ENCODE data around the gene ADGRB3.
"Not testable (repeated sequence)": the region's sequence is repeated elsewhere in the genome, so short reads cannot be mapped to it uniquely, and the experiment has no call there.

ADGRB3 gene

DNA sequence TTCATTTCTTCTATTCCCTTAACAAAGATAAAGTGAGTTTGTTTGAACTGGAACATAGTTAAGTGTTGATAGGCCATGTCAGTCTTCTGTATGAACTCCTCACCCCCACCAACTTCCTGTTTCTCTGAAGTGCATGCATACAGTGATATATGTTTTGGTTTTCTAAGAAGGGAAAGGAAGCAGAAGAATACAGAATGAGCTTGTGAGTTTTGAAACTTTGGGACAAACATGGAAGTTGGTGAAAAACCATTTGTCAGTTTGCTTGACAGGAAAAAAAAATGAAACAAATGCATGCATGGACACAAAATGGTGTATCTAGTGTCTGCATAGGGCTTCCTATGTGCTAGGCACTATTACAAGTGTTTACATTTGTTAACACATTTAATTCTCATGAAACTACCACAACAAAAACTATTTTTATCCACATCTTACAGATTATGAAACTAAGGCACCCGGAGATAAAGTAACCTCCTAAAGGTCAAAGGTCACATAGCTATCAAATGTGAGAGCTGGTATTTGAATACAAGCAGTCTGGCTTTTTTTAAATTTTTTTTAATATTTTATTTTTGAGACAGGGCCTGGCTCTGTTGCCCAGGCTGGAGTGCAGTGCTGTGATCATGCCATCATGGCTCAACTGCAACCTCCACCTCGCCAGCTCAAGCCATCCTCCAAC is 105.9 kb downstream of the ADGRB3 start:
- no peak for DNase-seq (ENCODE audit: low read depth)

DNA sequence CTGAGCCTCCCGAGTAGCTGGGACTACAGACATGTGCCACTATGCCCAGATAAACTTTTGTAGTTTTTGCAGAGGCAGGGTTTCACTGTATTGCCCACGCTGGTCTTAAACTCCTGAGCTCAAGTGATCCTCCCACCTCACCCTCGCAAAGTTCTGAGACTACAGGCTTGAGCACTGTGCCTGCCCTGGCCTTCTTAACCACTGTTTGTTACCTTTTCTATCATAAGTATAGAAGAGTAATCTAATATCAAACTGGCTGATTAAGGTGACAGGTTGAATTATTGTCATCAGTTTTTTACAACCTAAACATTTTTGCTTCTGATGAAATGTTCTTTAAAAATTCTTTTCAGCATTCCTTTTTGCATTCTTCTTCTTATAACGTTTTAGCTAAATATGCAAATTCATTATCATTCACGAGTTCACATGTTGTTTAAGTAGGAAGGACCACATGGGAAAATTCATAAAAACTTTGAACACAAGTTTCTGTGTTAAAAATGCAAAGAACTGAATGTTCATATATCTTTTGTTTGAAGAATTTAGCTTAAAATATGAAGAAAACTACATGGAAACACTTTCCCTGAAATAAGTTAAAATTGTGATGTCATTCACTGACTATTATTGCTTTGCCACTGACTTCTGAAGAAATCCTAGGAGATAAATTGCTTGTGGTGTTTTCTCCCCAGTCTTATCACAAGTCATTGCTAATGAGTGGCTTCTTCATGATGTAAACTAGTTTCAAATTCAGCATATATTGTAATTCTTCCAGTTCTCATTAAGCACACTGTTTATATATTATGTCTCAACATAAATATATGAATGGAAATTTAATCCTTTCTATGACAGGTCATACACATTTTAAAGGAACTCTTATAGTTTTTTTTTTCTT is 106.7 kb downstream of the ADGRB3 start:
- DNase-seq (ENCODE audit: low read depth), result no peak

GRCh38 chr6:68743099-68743498 is 108.0 kb downstream of the ADGRB3 start:
- DNase-seq (ENCODE audit: low read depth), result no peak

GRCh38 chr6:68744376-68744775 is 109.3 kb downstream of the ADGRB3 start:
- DNase-seq (ENCODE audit: low read depth), result not testable (repeated sequence)

- no peak for DNase-seq (ENCODE audit: low read depth)
Measured at GRCh38 chr6:68746376-68746775, 111.3 kb downstream of the ADGRB3 start.

GRCh38 chr6:68747110-68747790 is 112.2 kb downstream of the ADGRB3 start:
- no peak for DNase-seq (ENCODE audit: low read depth)

DNA sequence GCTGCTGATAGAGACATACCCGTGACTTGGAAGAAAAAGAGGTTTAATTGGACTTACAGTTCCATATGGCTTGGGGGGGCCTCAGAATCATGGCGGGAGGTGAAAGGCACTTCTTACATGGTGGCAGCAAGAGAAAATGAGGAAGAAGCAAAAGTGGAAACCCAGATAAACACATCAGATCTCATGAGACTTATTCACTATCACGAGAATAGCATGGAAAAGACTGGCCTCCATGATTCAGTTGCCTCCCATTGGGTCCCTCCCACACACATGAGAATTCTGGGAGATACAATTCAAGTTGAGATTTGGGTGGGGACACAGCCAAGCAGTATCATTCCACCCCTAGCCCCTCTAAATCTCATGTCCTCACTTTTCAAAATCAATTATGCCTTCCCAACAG is 112.8 kb downstream of the ADGRB3 start:
- not testable (repeated sequence) for DNase-seq (ENCODE audit: low read depth)

- DNase-seq (ENCODE audit: low read depth), result no peak
Measured at GRCh38 chr6:68754681-68755213, 119.7 kb downstream of the ADGRB3 start.

DNA sequence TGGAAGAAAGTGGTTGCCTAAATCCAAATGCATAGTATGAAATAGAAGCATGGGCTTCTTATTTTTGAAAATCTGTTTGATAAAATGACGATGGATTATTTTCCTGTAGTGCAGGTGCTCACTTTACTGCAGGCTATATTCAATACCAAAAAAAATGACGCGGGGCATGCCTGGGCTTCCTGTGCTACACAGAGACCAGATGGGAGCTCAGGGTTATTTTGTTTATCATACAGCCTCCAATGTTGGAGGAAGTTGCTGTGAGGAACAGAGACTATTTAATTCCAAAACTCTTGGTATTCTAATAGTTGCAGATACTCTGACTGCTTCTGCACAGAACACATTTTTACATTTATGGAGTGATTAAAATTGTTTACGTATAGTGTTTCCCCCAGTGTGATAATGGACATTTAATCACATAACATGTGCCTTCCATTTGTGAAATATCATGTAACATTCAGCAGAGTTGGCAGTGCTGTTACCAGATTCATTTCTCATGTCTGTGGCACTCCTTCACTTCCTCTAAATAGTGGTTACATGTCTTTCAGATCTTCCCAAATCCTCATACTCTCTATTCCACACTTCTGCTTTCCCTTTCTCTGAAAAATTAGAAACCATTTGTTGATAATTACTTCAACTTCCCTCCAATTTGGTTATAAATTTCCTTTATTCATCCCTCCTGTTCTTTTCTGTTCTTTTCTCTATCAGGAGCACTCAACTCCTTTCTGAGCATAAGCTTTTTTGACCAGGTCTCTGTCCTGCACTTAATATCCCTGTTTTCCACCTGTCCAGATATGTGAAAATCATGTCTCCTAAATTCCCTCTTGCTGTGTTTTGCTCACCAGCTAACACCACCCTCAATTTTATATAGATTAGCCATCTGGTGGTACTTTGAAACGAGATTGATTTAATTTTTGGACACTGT is 121.6 kb downstream of the ADGRB3 start:
- no peak for DNase-seq (ENCODE audit: low read depth)

DNA sequence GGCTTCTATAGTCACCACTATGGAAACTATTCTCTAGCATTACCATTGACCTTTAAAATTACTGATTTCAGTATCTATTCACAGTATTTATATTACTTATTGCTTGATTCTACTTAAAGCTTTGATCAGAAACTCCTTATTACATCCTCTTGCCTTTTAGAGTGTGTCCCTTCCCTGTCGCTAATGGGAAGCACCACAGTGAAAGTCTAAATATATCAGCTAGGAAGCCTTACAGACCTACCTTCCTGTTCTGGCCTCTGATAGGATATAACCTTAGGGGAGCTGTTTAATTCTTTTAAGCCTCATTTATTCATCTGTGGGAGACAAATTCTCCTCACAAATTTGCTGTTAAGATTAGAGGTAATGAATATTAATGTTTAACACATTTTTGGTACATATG is 122.7 kb downstream of the ADGRB3 start:
- no peak for DNase-seq (ENCODE audit: low read depth)

DNA sequence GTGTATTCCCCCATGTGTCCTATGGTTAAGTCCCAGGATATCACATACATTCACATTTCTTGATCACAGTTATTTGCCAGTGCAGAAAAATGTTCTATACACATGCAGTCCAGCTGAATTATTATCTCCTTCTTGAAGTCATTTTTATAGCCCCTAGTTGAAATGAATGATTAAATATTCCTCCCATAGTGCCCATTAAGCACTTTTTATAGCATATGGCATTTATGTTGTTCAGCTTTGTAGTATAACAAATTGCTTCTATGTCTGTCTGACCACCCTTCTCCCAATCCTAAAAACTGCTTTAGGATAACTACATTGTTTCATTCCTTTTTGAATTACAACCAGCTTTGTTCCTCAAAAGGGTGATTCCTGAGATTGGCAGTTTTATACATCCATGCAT is 123.5 kb downstream of the ADGRB3 start:
- DNase-seq (ENCODE audit: low read depth), result no peak

GRCh38 chr6:68760485-68760884 is 125.4 kb downstream of the ADGRB3 start:
- DNase-seq (ENCODE audit: low read depth), result no peak

DNA sequence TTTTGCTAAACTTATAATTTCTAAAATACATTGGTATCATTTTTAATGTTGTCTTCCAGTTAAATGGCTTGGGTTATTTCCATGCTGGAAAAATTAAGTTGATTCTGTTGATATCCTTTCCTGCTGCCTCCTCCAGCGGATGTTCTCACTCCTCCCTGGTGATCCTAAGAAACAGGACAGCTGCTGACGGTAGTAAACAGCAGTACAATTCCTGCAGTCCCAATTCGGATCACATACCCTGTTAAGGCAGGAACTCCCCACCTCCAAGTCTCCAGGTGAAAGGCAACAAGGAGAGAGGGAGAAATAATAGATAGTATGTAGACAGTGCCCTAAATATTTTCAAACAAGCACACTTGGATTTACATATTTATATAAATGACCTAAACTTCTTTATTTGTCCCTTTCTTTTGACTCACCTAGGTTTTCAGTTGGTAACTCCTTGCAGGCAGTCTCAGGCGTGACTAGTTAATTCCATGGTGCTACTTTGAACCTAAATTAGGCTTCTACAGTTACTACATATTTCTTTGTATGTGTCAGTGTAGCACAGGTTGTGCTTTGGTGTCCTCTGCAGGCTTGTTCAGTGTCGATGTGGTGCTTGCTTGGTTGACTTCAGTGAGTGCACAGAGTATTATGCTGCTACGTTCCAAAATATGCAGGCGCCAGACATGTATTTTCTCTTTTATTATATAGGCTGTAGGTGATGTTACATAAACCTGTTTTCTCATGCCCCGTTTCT is 126.0 kb downstream of the ADGRB3 start:
- DNase-seq (ENCODE audit: low read depth), result no peak

DNA sequence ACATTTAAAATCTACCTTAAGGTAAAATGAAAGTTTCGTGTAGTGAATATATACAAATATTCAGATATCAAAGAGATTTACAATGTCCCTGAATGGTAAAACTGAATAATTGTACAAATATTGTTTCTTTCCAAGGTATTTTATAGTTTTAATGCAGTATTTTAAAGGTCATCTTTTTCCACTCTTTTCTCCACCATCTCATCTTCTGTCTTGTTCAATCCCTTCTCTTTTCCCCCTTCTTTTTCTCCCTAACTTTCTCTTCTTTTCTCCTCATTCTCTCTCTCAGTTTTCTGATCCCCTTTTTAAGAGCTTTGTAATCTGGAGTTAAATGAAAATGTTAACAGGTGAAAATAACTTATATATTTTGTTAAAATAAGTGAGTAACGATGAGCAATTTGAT is 126.9 kb downstream of the ADGRB3 start:
- no peak for DNase-seq (ENCODE audit: low read depth)

- no peak for DNase-seq (ENCODE audit: low read depth)
Measured at GRCh38 chr6:68771426-68771825, 136.3 kb downstream of the ADGRB3 start.

DNA sequence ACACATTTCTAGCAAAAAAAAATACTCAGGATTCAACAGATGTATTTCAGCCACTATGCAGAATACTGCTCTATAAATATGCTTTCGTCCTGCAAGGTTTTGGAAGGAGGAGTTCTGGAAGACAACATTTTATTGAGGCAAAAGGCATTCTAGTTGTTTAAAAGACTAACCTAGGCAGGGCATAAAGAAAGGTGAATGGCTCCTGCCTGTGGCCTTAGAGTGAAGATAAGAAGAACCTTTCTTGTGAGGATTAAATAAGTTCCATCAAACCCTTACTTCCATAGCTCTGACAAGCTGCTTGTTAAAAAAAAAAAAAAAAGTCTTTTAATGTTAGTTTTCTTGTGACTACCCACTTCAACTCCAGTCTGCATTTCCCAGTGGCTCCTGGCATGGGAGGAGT is 139.8 kb downstream of the ADGRB3 start:
- no peak for DNase-seq (ENCODE audit: low read depth)

- no peak for DNase-seq (ENCODE audit: low read depth)
Measured at GRCh38 chr6:68776354-68776753, 141.3 kb downstream of the ADGRB3 start.

DNA sequence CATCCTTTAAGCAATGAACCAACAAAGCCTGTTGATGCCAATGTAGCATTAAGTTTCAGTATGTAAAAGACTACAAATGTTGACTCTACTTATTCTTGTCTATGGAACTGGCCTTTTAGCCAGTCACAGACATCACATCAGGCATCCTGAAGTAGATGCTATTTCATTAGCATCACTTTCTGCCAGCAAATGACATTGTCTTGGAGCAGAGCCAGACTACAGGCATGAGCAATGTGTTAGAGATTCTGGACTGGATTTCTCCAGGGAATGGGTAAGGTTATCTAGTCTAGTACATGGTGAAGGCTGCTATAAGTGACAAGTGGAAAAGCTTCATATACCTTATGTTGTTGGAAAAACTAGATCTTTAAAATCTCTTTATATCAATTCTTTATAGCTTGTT is 142.9 kb downstream of the ADGRB3 start:
- DNase-seq (ENCODE audit: low read depth), result no peak

GRCh38 chr6:68778356-68779020 is 143.4 kb downstream of the ADGRB3 start:
- DNase-seq (ENCODE audit: low read depth), result no peak

GRCh38 chr6:68779366-68779765 is 144.3 kb downstream of the ADGRB3 start:
- no peak for DNase-seq (ENCODE audit: low read depth)

Measured in stimulated activated CD8-positive, alpha-beta memory T cell treated with anti-CD3 and anti-CD28 coated beads, Interleukin-7, amount 100 ng/mL, for 24 hours (primary cell).